VCaP (cell line): ENCODE measurements around the gene KCNG3.

Experiments
- H3K27ac ChIP-seq: fragments of 450-650 bp; 2 replicates; pipeline ENCODE4 v1.5.1; 2017
- CTCF ChIP-seq: fragments of 450-650 bp; conservative IDR thresholded peaks from 2 replicates; pipeline ENCODE4 v1.5.1; 2017; ENCODE audit warnings: mild to moderate bottlenecking, moderate library complexity

Gene KCNG3

GRCh38 chr2:42474765-42475454 lies 18.9 kb downstream of the KCNG3 start:
- H3K27ac ChIP-seq, result peak overlapping the region; percentile 86
- no peak for TF ChIP-seq CTCF

GRCh38 chr2:42470706-42471105 lies 23.1 kb downstream of the KCNG3 start:
- H3K27ac ChIP-seq, result no peak overlapping the region
- TF ChIP-seq CTCF, result no peak

GRCh38 chr2:42464631-42465030 lies 29.2 kb downstream of the KCNG3 start:
- TF ChIP-seq CTCF, result no peak
- H3K27ac ChIP-seq, result no peak overlapping the region

GRCh38 chr2:42463570-42463969 lies 30.2 kb downstream of the KCNG3 start:
- H3K27ac ChIP-seq, result no peak overlapping the region
- TF ChIP-seq CTCF, result no peak

- no peak for TF ChIP-seq CTCF
- no peak overlapping the region for H3K27ac ChIP-seq
Observed at GRCh38 chr2:42459296-42459695, 34.5 kb downstream of the KCNG3 start.

- H3K27ac ChIP-seq, result no peak overlapping the region
- TF ChIP-seq CTCF, result no peak
Observed at GRCh38 chr2:42458396-42458795, 35.4 kb downstream of the KCNG3 start.

GRCh38 chr2:42457011-42457410 lies 36.8 kb downstream of the KCNG3 start:
- H3K27ac ChIP-seq, result no peak overlapping the region
- TF ChIP-seq CTCF, result 0 out of 2 replicates have a peak, but pooled peaks have one; percentile 21
